HG03064 (cell line): ENCODE results near the gene FGGY.

Experiments used
- ATAC-seq: cut with Tn5 transposase; IDR thresholded peaks from one replicate; pipeline ENCODE4 v1.9.1; 2021; ENCODE audit warnings: low read depth; ENCODE audit not compliant: unreplicated experiment

FGGY gene

DNA sequence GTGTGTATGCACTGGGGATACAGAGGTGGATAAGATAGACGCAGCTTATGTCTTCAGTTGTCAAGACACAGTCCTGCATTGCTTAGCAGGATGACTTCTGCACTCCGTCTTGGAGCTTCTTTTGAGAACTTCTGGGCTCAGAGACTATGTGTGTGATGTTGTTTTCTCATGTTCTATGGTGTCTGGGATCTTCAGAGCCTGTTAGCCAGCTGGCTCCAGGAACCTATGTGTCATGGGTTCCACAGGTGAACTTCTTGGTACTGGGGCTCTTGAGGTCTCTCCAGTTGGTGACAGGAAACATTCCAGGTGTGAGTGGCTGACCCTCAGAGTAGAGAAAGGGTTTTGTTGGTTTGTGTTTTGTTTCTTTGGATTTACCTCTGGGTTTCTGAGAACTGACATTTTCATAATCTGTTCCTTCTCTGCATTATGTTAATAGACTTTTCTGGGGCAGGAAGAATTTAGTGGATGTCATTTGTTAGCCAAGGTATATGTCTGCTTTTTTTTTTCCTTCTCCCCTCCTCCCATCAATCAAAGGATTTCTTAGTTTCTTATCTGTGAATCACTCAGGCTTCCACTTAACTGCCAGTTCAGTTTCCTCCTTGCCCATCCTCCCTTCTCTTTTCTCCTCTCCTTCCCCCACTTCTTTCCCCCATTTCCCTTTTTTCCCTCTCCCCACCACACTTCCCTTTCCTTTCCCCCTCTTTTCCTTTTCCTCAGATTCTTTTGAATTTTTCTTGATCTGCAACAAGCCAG lies 18.1 kb downstream of the FGGY start:
- no peak for ATAC-seq

DNA sequence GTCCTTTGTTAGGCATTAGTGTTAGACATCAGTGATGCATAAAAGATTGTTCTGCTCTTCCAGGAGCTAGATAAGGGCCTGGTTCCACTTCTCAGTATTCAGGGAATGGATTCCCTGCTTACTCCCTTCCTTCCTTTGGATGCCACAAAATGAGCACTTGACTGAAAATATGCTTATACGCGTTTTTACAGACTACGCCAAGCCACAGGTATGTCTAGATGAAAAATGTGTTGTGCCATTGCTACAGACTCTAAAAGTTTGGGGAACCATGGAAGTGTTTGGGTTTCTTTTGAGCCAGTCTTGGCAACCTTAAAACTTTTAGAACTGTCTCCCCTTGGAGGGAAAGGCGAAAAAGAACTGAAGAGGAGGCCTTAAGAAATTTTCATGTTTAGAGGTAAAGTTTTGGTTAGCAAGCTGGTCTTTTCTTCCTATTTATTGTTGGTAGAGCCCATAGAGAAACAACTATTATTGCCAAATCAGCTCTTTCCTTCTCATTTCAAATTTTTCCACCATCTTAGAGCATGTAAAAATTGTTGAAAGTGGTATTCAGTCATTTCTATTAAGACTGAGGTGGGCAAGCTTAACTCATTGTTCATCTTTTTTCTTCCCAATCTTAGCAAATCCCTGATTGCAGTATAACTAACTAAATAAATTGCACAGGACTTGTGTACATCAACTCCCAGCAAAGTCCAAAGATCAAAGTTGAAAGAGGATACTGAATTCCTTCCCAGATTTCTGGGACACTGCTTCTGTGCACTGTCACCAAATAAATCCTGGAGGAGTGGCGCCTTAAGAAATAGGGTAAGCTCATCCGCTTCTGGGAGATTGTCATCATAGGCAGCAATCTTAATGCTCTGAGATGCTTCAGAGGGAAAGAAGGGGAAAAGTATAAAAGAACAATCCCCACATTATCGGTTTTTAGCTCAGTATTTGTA lies 18.9 kb downstream of the FGGY start:
- ATAC-seq, result no peak

DNA sequence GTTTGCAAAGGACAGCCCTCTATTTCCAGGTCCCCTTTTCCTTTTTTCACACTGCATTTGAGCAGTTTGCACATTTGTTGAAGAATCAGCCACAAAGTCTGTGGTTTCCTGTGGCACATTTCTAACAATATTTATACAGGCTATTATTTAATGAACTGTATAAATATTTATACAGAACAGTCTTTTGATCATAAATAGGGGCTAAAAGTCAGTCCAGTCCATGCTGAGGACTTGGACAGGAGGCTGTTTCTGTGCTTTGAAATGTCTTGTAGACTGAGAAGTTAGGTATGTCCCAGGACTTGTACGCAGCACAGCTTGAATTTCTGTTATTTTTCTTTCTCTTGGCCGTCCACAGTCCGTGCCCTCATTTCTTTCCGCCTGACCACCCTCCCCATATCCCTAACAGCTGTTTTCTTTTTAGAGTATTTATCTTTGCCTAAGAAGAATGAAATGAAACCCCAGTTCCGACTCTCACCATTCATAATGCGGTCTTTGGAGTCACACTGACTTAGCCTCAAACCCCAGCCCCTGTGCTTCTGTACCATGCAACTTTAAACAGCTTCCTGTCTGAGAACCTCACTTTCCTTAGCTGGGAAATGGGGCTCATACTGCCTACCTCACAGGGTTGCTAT lies 19.7 kb downstream of the FGGY start:
- ATAC-seq, result peak; percentile 96

DNA sequence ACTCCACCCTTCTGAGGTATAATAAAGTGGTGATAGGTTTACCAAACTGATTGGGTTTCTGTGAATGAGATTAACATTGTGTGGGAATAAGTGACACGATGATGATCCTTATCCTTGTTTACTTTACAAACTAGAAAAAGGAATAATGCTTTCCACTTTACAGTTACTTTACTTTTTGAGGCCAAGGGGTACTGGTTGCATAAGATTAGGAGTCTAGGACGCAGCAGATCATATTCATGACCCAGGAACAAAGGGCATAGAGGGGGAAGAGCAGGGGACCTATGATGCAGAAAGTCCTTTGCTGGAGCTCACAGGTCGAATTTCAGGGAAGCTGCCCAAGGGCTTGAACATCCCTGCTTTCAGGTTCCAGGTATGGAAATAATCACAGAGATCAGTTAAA lies 20.4 kb downstream of the FGGY start:
- no peak for ATAC-seq

DNA sequence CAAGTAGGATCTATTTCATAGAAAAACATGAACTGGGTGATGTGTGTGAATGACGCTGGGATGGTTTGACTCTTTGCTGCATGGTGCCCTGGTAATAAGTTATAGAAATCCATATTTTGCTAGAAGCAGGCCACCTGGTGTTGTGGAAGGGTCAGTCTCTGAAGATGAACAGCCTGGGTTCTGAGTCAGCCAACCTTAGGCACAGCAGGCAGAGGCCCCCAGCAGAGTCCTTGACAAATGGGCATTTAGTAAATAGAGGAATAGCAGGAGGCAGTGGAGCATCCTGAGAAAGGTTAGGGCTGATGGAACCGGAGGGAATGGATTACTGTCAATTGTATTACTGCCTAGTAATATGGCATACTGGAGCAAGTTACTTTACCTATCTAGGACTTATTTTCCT lies 20.9 kb downstream of the FGGY start:
- ATAC-seq, result no peak

DNA sequence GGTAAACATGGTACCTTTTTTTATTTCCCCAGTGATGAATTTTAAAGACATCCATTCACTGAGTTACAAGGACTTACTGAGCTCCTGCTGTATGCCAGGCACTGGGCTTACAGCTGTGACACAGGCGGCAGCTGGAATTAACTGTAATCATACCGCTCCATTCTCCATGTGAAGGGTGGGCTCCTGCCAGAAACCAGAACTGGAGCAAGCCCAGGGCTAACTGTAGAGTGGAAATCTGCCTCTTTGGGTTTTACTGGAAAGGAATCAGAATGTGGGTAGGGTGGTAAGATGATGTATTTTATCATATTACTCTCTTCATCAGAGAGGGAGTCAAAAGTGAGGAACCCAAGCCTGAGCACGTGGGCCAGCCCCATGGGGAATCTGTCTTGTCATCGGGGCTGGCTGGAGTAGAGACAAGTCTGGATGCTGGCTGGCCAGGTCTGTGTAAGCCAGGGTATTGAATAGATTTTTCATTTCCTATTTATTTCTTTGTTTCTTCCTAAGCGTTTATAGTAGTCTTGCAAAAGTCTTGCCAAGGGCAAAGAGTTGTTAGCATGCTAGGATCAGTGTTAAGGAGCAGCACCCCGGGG lies 21.5 kb downstream of the FGGY start:
- no peak for ATAC-seq

DNA sequence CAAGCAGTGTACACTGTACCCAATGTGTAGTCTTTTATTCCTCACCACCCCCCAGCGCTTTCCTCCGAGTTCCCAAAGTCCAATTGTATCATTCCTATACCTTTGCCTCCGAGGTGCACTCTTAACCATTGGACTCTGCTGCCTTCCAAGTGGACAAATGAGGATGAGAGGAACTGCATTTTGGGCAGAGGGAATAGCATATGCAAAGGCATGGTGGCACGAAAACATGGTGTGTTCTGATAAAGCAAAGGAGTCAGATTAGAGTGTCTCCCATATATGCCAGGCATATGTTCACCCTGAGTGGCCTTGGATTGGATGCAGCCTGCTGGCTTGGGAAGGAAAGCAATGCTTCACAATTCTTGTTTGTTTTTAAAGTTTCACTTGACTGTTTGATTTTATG lies 25.5 kb downstream of the FGGY start:
- ATAC-seq, result no peak

DNA sequence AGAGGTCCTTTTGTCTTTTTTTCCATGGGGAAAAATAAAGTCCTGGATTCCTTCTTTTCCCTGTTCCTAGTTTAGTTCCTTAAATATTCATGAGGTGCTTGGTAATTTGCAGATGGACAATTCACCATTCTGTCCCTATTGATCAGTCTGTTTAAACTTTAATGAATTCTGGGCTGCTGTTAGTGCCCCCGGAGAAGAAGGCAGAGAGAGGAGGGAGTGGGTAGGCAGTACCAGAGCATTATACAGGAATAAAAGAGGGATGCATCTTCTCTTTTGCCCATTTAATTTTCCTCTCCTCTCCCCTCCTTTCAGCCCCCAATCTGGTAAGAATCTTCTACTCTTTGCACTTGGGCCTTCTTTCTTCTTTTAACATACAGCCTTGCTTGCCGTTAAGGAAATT lies 25.9 kb downstream of the FGGY start:
- ATAC-seq, result no peak

DNA sequence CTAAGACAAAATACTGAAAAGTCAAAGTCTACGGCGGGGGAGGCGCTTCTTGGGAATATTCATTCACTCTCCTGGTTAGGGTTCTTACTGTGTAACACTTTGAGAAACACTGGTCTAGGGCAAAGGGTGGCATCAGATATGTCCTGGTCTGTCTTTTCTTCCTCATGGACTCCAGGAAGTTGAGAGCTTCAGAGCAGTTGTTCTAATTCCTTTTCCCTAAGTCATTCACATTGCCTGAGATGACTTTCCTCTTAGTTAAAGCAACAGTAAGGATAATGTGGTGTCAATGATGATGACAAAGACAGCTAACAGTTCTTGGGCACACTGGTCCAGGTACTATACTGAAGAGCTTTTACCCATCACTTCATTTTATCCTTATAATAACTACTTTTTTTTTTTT lies 27.0 kb downstream of the FGGY start:
- ATAC-seq, result no peak

DNA sequence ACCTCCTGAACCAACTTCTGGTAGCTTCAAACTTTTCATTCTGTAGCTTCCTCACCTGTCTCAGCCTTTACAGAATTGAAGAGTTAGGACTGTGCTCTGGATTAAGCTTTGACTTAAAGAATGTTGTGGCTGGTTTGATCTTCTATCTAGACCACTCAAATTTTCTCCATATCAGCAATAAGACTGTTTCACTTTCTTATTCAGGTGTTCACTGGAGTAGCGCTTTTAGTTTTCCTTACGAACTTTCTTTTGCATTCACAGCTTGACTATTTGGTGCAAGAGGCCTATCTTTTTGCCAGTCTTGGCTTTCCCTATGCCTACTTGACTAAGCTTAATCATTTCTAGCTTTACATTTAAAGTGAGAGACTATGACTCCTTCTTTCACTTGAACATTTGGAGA lies 31.5 kb downstream of the FGGY start:
- ATAC-seq, result no peak

DNA sequence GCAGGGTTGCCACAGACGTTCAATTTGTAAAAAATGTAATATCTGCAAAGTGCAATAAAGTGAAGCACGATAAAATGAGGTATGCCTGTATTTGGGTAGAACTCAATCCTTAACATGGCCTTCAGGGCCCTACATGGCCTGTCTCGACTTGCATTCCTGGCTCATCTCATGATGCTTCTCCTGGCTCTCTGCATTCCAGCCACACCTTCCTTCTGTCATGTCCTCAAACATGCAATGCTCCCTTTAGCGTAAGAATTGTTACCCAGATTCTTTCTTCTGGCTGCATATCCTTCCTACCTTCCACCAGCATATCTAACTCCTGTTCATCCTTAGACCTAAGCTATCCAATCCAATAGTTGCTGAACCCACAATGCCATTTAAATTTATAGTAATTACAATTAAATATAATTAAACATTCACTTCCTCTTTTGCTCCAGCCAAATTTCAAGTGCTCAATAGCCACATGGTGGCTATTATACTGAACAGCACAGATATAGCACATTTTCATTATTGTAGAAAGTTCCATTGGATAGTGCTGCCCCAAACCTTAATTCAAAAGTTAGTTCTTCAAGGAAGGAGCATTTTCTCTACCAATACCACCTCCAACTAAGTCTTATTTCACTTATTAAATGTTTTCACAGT lies 32.6 kb downstream of the FGGY start:
- ATAC-seq, result no peak

DNA sequence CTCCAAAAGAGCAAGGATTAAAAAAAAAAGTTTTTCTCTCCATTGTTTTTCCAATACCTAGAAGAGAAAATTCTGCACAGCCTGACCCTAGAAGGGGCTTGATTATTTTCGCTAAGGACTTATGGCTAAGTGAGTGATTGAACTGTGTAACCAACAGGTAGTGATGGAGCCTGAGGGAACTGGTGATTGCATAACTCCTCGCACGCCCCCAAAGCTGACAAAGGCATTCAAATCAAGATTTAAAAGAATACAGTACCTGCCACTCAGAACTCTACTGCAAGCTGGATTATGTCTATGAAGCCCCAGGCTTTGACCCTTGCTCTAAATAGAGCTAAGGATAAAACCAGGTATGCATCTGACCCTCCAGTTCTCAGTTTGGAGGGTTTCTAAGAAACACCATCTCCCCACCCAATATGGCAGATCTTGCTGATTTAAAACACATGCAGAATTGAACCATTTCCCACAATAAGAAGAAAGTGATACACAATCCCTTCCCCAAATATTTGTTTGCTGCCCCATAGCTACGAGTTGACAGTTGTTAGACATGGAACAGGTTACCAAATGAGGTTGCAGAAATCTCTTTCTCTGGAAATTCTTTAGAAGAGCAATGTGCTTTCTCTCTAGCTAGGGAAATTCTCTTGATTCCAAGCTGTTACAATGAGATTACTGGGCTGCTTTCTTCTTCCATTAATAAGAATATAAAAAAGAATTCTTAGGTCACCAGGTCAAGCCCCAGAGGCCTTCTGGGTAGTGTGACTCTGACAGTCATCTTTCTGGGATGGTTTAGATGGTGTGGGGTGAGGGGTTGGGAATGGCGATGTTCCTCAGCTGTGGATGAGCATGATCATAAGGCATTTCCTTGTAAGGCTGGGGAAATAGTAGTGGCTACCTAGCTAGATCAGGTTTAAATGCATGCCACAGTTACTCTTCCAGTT lies 35.1 kb downstream of the FGGY start:
- no peak for ATAC-seq

DNA sequence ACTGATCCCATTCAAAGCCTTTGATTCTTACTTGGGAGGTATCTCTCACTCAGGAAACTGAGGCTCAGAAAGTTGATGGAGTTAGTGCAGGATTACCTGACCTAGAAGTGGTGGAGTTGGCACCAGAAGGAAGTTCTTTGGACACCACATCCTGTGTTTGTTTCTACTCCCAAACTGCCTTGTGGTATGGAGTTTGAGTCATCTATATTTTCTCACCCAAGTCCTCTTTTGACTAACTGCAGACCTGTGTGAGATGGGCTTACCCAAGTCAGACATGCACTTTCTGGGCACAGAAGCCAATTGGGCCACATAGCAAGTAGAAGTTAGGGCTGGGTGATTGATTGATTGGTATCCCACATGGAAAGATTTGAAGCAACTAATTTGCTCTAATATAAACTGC lies 36.1 kb downstream of the FGGY start:
- no peak for ATAC-seq

DNA sequence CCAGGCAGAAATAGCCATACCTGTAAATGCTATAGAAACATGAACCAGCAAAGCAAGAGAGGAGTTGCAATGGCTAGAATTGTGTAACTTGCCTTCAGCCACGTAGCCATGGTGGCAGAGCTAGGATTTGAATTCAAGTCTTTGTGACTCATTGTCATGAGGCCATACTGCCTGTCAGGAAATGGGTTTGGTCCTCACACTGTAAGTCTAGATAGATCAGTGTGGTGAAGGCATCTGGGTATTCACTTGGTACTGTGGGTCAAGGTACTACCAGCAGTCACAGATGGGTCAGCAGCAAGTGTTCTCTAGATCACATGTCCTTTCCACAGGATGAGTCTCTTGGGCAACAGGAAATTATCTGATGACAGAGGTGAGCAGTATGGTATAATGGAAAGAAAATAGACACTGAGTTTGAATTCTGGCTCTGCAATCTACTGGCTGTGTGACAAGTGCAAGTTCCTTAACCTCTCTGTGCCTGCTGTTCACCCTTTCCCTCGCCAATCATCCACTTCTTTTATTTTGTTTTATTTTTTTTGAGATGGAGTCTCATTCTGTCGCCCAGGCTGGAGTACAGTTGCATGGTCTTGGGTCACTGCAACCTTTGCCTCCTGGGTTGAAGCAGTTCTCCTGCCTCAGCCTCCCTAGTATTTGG lies 36.9 kb downstream of the FGGY start:
- ATAC-seq, result no peak

DNA sequence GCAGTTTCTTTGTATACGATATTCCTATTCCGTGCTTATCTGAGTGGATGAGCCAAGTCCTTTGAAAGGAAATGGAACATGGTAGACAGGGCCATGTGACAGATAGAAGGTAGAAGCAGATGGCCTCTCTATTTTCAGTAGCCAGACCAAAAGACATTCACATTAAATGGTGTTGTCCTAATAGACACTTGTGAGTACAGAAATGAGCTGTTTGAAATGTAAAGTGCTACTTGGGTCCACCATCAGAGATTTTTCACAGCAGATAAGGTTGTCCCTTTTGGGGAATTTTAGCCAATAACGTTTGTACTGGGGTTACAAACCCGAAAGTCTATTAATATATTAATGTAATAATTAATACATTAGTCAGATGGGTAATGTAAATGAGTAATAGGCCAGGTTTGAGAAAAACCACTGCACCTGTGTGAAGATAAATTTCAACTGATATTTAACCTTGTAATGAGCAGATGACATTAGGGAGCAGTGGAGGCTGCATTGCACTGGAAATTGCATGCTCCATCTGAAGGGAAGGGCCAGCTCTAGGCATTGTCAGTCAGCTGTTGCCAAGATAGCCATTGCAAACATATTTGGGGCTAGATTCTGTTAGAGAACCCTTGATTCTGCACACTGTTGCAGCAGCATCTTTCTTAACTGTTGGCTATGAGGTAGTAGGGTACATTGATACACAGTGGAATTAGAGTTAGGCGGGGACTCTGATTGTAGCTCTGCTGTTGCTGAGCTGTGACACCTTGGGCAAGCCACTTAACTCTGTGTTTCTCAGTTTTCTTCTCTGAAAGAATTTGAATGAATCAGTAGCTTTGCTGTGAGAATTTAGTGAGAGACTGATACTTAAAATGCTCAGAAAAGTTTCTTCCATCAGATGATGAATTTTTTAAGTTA lies 43.8 kb downstream of the FGGY start:
- ATAC-seq, result peak; percentile 75

DNA sequence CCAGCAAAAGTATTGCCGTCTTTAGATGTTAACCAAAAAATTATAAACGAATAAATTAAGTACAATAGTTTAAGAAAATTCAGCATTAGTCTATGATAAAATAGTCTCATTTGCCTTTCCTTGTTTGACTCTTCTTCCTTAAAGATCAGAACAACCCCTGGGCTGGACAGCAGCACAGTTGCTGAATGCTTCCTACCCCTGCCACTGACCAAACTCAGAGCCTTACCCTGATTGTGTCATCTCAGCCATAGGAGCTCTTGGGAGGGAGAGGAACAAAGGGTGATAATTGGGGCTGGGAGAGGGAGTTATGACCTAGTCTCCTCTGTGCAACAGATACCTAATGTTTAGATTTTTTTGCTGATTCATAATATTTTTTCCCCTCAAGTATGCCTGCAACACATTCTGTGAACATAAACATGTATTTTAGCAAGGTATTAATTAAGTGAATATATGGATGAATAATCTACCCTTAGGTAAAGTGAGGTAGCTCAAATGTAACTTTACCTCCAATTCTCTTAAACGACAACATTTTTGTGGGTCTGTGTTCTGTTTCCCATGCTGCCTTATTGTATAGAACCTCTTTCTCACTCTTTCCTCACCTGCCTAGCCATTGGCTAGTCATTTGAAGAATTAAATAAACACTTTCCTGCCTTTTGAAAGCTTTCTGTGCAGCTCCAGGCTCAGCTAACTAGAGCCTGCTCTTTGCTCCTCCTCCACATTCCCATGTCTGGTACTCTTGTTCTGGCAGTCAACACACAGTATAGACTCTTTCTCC lies 46.1 kb downstream of the FGGY start:
- no peak for ATAC-seq

DNA sequence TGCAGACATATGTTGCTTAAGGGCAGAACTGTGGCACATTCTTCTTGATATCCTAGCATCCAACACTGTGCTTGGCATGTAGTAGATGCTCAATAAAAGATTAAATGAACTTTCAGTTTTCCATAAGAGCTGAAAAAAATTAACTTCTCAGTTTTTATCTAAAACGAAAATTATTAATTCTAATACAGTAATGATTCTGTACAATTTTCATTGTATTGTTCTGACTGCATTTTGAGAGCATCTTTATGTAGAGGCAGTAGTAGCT lies 46.6 kb downstream of the FGGY start:
- no peak for ATAC-seq

DNA sequence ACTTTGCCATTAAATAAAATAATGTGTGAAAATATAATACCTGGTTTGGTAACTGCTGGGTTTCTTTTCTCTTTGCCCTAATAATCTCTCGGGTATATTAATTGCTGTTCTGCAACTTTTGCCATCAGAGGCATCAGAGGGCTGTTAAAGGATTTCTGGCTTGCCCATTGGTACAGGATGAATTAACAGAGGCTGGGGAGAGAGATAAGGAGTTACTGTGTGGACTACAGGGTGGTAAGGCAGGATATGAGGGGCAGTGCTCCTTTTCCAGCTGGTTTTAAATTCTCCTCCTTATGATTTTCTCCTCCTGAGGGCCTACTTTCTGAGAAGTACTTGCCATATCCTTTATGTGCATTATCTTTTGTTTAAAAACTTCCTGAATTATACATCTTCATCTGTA lies 48.3 kb downstream of the FGGY start:
- no peak for ATAC-seq
